Stimulated activated naive CD8-positive, alpha-beta T cell treated with anti-CD3 and anti-CD28 coated beads, Interleukin-15, Interleukin-2, amounts not matched to agents 100 ng/mL and 50 ng/mL, for 24 hours (primary cell): ENCODE data around the gene UBE2I.
A peak's percentile ranks its signal among the peaks of the same experiment; 100 is the strongest.

Source experiments
- H3K27ac Mint-ChIP-seq: one replicate; pipeline ENCODE4 v1.8.0; 2021; ENCODE audit warnings: mild to moderate bottlenecking, mixed read lengths
- H3K27me3 Mint-ChIP-seq: one replicate; pipeline ENCODE4 v1.8.0; 2021; ENCODE audit warnings: mixed read lengths
- H3K36me3 Mint-ChIP-seq: one replicate; pipeline ENCODE4 v1.8.0; 2021; ENCODE audit warnings: low read depth, mixed read lengths
- H3K4me1 Mint-ChIP-seq: one replicate; pipeline ENCODE4 v1.8.0; 2021; ENCODE audit warnings: low read depth, mixed read lengths
- H3K4me3 Mint-ChIP-seq: one replicate; pipeline ENCODE4 v1.8.0; 2021; ENCODE audit warnings: mild to moderate bottlenecking, mixed read lengths
- H3K9me3 Mint-ChIP-seq: one replicate; pipeline ENCODE4 v1.8.0; 2021; ENCODE audit warnings: mixed read lengths

Gene UBE2I

GRCh38 chr16:1343428-1344242 is 34.2 kb downstream of the UBE2I start:
- Mint-ChIP-seq H3K4me3 (peak overlapping the region; percentile 35), H3K36me3 (no peaks in the 10 kb centered on the region), H3K27me3 (no peaks in the 10 kb centered on the region), H3K4me1 (peaks cover 25% of the 10 kb centered on the region), H3K27ac (peak overlapping the region; percentile 71), H3K9me3 (no peaks in the 10 kb centered on the region)

GRCh38 chr16:1344499-1344898 is 35.1 kb downstream of the UBE2I start:
- Mint-ChIP-seq H3K4me1 (peaks cover 25% of the 10 kb centered on the region), H3K9me3 (no peaks in the 10 kb centered on the region), H3K27ac (no peak overlapping the region), H3K27me3 (no peaks in the 10 kb centered on the region), H3K4me3 (no peak overlapping the region), H3K36me3 (peaks cover 5% of the 10 kb centered on the region)

- Mint-ChIP-seq H3K9me3 (no peaks in the 10 kb centered on the region), H3K36me3 (peaks cover 6% of the 10 kb centered on the region), H3K4me3 (no peak overlapping the region), H3K4me1 (peaks cover 26% of the 10 kb centered on the region), H3K27ac (no peak overlapping the region), H3K27me3 (no peaks in the 10 kb centered on the region)
These were observed 35.7 kb downstream of the UBE2I start for GRCh38 chr16:1345087-1345486.

- Mint-ChIP-seq H3K9me3 (no peaks in the 10 kb centered on the region), H3K27me3 (no peaks in the 10 kb centered on the region), H3K27ac (no peak overlapping the region), H3K36me3 (peaks cover 6% of the 10 kb centered on the region), H3K4me1 (peaks cover 34% of the 10 kb centered on the region), H3K4me3 (no peak overlapping the region)
These were observed 36.4 kb downstream of the UBE2I start for GRCh38 chr16:1345651-1346421.

GRCh38 chr16:1346422-1347285 is 37.2 kb downstream of the UBE2I start:
- Mint-ChIP-seq H3K36me3 (peaks cover 6% of the 10 kb centered on the region), H3K4me3 (no peak overlapping the region), H3K27ac (no peak overlapping the region), H3K27me3 (no peaks in the 10 kb centered on the region), H3K4me1 (peaks cover 37% of the 10 kb centered on the region), H3K9me3 (no peaks in the 10 kb centered on the region)

GRCh38 chr16:1347286-1347855 is 37.9 kb downstream of the UBE2I start:
- H3K27me3 Mint-ChIP-seq = no peaks in the 10 kb centered on the region
- peaks cover 9% of the 10 kb centered on the region for H3K36me3 Mint-ChIP-seq
- no peaks in the 10 kb centered on the region for H3K9me3 Mint-ChIP-seq

GRCh38 chr16:1347962-1348361 is 38.5 kb downstream of the UBE2I start:
- peaks cover 12% of the 10 kb centered on the region for H3K36me3 Mint-ChIP-seq
- no peaks in the 10 kb centered on the region for H3K27me3 Mint-ChIP-seq
- no peak overlapping the region for H3K4me3 Mint-ChIP-seq
- no peaks in the 10 kb centered on the region for H3K9me3 Mint-ChIP-seq
- H3K4me1 Mint-ChIP-seq = peaks cover 32% of the 10 kb centered on the region
- no peak overlapping the region for H3K27ac Mint-ChIP-seq

More at GRCh38 chr16:1347286-1347855, 37.9 kb downstream of the UBE2I start:
- Mint-ChIP-seq H3K4me3 (no peak overlapping the region), H3K4me1 (peaks cover 33% of the 10 kb centered on the region), H3K27ac (no peak overlapping the region)

GRCh38 chr16:1348441-1348840 is 39.0 kb downstream of the UBE2I start:
- Mint-ChIP-seq H3K36me3 (peaks cover 12% of the 10 kb centered on the region), H3K9me3 (no peaks in the 10 kb centered on the region), H3K27ac (no peak overlapping the region), H3K4me3 (no peak overlapping the region), H3K27me3 (no peaks in the 10 kb centered on the region), H3K4me1 (peaks cover 32% of the 10 kb centered on the region)

- Mint-ChIP-seq H3K27ac (no peak overlapping the region), H3K9me3 (no peaks in the 10 kb centered on the region), H3K27me3 (no peaks in the 10 kb centered on the region), H3K36me3 (peaks cover 12% of the 10 kb centered on the region), H3K4me3 (no peak overlapping the region), H3K4me1 (peaks cover 35% of the 10 kb centered on the region)
These were observed 39.5 kb downstream of the UBE2I start for GRCh38 chr16:1348926-1349325.

- no peaks in the 10 kb centered on the region for H3K27me3 Mint-ChIP-seq
- peaks cover 33% of the 10 kb centered on the region for H3K4me1 Mint-ChIP-seq
- no peak overlapping the region for H3K27ac Mint-ChIP-seq
- no peaks in the 10 kb centered on the region for H3K9me3 Mint-ChIP-seq
- H3K36me3 Mint-ChIP-seq = peaks cover 12% of the 10 kb centered on the region
- no peak overlapping the region for H3K4me3 Mint-ChIP-seq
These were observed 39.9 kb downstream of the UBE2I start for GRCh38 chr16:1349351-1349750.

GRCh38 chr16:1349951-1350350 is 40.5 kb downstream of the UBE2I start:
- H3K4me1 Mint-ChIP-seq = peaks cover 37% of the 10 kb centered on the region
- H3K27me3 Mint-ChIP-seq = no peaks in the 10 kb centered on the region
- H3K36me3 Mint-ChIP-seq = peaks cover 12% of the 10 kb centered on the region
- peak overlapping the region; percentile 87 for H3K4me3 Mint-ChIP-seq
- no peaks in the 10 kb centered on the region for H3K9me3 Mint-ChIP-seq
- peak overlapping the region; percentile 49 for H3K27ac Mint-ChIP-seq

GRCh38 chr16:1350691-1351090 is 41.3 kb downstream of the UBE2I start:
- H3K27me3 Mint-ChIP-seq = no peaks in the 10 kb centered on the region
- peaks cover 41% of the 10 kb centered on the region for H3K4me1 Mint-ChIP-seq
- H3K36me3 Mint-ChIP-seq = peaks cover 12% of the 10 kb centered on the region
- H3K4me3 Mint-ChIP-seq = peak overlapping the region; percentile 87
- H3K9me3 Mint-ChIP-seq = no peaks in the 10 kb centered on the region
- peak overlapping the region; percentile 81 for H3K27ac Mint-ChIP-seq

GRCh38 chr16:1351215-1351581 is 41.8 kb downstream of the UBE2I start:
- H3K9me3 Mint-ChIP-seq = no peaks in the 10 kb centered on the region
- peak overlapping the region; percentile 81 for H3K27ac Mint-ChIP-seq
- H3K27me3 Mint-ChIP-seq = no peaks in the 10 kb centered on the region
- H3K36me3 Mint-ChIP-seq = peaks cover 12% of the 10 kb centered on the region
- peak overlapping the region; percentile 87 for H3K4me3 Mint-ChIP-seq
- H3K4me1 Mint-ChIP-seq = peaks cover 41% of the 10 kb centered on the region

- Mint-ChIP-seq H3K4me1 (peaks cover 41% of the 10 kb centered on the region), H3K27me3 (no peaks in the 10 kb centered on the region), H3K36me3 (peaks cover 12% of the 10 kb centered on the region), H3K27ac (peak within 1 kb of the TSS; percentile 81), H3K4me3 (peak within 1 kb of the TSS; percentile 90), H3K9me3 (no peaks in the 10 kb centered on the region)
These were observed 42.3 kb downstream of the UBE2I start, which contains the start of the genes GNPTG and TSR3 for GRCh38 chr16:1351582-1352362. TSS of gene GNPTG (plus strand) at chr16:1351931. CDS start at chr16:1351966, 35 bp downstream. TSS of gene TSR3 (minus strand) at chr16:1351878. CDS start at chr16:1351804, 74 bp downstream.
